Gastroesophageal sphincter (tissue), 4 donors: ENCODE measurements around the gene WDR18. TPM values are rescaled to one million over a fixed set of nuclear protein-coding genes. Genes with fewer than 3 reads are reported as not detected.

Source experiments
- ATAC-seq: fragments of 150-250 bp; one replicate; pipeline ENCODE4 v1.9.1; 2016; ENCODE audit warnings: mild to moderate bottlenecking, moderate library complexity
- H3K27ac ChIP-seq, 4 donors: fragments of 200-600 bp; sonication (generic) in 3 of 4; 1 replicate in 3 of 4; 2 replicates in 1 of 4; pipeline ENCODE4 v1.5.1; 2016 to 2019
- H3K27me3 ChIP-seq: fragments of 200-600 bp; sonication (generic); one replicate; pipeline ENCODE4 v1.5.1; 2019
- H3K36me3 ChIP-seq, 2 donors: fragments of 200-600 bp; sonication (generic); one replicate each; pipeline ENCODE4 v1.5.1; 2019; ENCODE audit warnings: control low read depth in 1 of 2
- H3K4me1 ChIP-seq, 3 donors: fragments of 200-600 bp; sonication (generic); 1 replicate in 2 of 3; 2 replicates in 1 of 3; pipeline ENCODE4 v1.5.1; 2016 to 2019; ENCODE audit warnings: control low read depth in 2 of 3
- H3K4me3 ChIP-seq, 2 donors: fragments of 200-600 bp; sonication (generic); one replicate each; pipeline ENCODE4 v1.5.1; 2019; ENCODE audit warnings: mild to moderate bottlenecking in 1 of 2, moderate library complexity in 1 of 2
- H3K9me3 ChIP-seq, 3 donors: fragments of 200-600 bp; sonication (generic); one replicate each; pipeline ENCODE4 v1.5.1; 2017 to 2019; ENCODE audit warnings: control low read depth in 2 of 3
- EP300 ChIP-seq: sonication (generic); formaldehyde crosslinking; IDR thresholded peaks from one replicate; pipeline ENCODE4 v1.6.1; 2017; ENCODE audit warnings: antibody characterized with exemption, mild to moderate bottlenecking
- POLR2A ChIP-seq, 2 donors: fragments of 450-650 bp; IDR thresholded peaks; one replicate each; pipeline ENCODE4 v1.6.1; 2017; ENCODE audit warnings: antibody characterized with exemption in 2 of 2, mild to moderate bottlenecking in 2 of 2, moderate library complexity in 1 of 2
- POLR2AphosphoS5 ChIP-seq: sonication (generic); formaldehyde crosslinking; IDR thresholded peaks from one replicate; pipeline ENCODE4 v1.6.1; 2017; ENCODE audit warnings: antibody characterized with exemption
- WGBS, 2 donors: methylation state at CpG; one replicate each; pipeline ENCODE4 v1.1.5; 2018; ENCODE audit warnings: low coverage in 1 of 2; 5-methylcytosine and 5-hydroxymethylcytosine counted together
- total RNA-seq, 4 donors: library from RNA; depleted of rRNA; stranded (reverse); fragments of >200 nt; gene quantifications; one replicate each; pipeline ENCODE4 v1.1.0, GENCODE V29; 2016
- TF ChIP-seq, protein P1 (sequence below), 4 experiments: fragments of 200-600 bp in 2 of 4; fragments of 450-650 bp in 2 of 4; sonication (generic) in 1 of 4; IDR thresholded peaks; one replicate each; pipeline ENCODE4 v1.5.1; 2017 to 2019; ENCODE audit warnings: antibody characterized with exemption in 4 of 4, mild to moderate bottlenecking in 2 of 4, moderate library complexity in 2 of 4

WDR18 gene
- total RNA-seq, 4 donors from 2014 or later = 7.2 to 43.9 (median 20.1) TPM

GRCh38 chr19:963486-963951 lies 20.6 kb upstream of the WDR18 start:
- peaks cover 0 to 69% of the 10 kb centered on the region in 2 donors for H3K36me3 ChIP-seq
- ATAC-seq = no peak
- 50 to 93% methylated on average over 2 to 3 of the region's 11 CpGs for WGBS, 2 donors
- H3K27me3 ChIP-seq = no peaks in the 10 kb centered on the region
- H3K4me3 ChIP-seq = no peak overlapping the region
- H3K9me3 ChIP-seq = no peaks in the 10 kb centered on the region
- no peaks in the 10 kb centered on the region for H3K4me1 ChIP-seq
- no peak overlapping the region for H3K27ac ChIP-seq
- TF ChIP-seq, protein P1, sequence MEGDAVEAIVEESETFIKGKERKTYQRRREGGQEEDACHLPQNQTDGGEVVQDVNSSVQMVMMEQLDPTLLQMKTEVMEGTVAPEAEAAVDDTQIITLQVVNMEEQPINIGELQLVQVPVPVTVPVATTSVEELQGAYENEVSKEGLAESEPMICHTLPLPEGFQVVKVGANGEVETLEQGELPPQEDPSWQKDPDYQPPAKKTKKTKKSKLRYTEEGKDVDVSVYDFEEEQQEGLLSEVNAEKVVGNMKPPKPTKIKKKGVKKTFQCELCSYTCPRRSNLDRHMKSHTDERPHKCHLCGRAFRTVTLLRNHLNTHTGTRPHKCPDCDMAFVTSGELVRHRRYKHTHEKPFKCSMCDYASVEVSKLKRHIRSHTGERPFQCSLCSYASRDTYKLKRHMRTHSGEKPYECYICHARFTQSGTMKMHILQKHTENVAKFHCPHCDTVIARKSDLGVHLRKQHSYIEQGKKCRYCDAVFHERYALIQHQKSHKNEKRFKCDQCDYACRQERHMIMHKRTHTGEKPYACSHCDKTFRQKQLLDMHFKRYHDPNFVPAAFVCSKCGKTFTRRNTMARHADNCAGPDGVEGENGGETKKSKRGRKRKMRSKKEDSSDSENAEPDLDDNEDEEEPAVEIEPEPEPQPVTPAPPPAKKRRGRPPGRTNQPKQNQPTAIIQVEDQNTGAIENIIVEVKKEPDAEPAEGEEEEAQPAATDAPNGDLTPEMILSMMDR (IDR thresholded peaks at IDR 0.05) = no peak
- TF ChIP-seq POLR2A (IDR thresholded peaks at IDR 0.05) (no peak), EP300 (no peak), POLR2AphosphoS5 (no peak)

DNA sequence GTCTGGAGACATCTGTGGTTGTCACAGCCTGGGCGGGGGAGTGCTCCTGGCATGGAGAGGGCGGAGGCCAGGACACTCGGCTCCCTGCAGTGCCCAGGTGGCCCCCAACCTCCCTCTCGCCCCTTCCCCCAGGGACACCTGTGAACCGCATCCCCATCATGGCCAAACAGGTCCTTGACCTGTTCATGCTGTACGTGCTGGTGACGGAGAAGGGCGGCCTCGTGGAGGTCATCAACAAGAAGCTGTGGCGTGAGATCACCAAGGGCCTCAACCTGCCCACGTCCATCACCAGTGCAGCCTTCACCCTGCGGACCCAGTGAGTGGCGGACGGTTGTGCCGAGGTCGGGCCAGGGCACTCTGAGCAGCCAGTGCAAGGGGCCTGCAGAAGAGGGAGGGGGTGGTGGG lies 20.0 kb upstream of the WDR18 start:
- Histone ChIP-seq H3K9me3 (no peaks in the 10 kb centered on the region), H3K36me3 (peaks cover 0 to 71% of the 10 kb centered on the region in 2 donors), H3K4me3 (no peak overlapping the region), H3K27ac (no peak overlapping the region), H3K27me3 (no peaks in the 10 kb centered on the region), H3K4me1 (no peaks in the 10 kb centered on the region)
- WGBS, 2 donors = no CpG with 5 or more reads among the region's 16 CpGs
- TF ChIP-seq, protein P1 (IDR thresholded peaks at IDR 0.05) = no peak
- TF ChIP-seq POLR2A (IDR thresholded peaks at IDR 0.05) (no peak), EP300 (no peak), POLR2AphosphoS5 (no peak)
- no peak for ATAC-seq

DNA sequence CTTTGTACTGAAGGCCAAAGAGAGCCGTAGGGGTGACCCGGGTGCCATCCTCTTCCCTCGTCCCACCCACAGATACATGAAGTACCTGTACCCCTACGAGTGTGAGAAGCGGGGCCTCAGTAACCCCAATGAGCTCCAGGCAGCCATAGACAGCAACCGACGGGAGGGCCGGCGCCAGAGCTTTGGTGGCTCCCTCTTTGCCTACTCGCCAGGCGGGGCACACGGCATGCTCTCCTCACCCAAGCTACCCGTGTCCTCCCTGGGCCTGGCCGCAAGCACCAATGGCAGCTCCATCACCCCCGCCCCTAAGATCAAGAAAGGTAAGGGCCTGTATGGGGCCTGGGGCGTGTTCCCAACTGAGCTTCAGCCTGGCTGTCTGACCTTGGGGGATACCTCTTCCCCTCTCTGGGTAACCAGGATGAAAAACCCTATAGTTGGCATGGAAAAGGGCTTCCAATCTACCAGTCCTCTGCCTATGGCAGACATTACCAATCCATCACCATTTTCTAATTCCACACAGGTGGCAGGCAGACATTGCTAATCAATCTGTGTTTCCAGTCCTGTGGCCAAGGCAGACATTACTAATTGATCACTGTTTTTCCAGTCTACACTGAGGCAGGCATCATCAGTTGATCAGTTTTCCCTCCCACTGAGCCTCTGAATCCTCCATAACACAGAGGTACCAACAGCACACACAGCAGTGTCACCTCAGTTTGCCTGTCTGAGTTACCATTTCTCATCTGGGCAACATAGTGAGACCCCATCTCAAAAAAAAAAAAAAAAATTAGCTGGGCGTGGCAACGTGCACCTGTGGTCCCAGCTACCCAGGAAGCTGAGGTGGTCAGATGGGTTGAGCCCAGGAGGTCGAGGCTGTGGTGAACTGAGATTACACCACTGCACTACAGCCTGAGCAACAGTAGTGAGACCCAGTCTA lies 19.1 kb upstream of the WDR18 start:
- WGBS, 2 donors = 96% methylated on average over 13 of the region's 19 CpGs; no CpG with 5 or more reads in 1 of the 2 donors
- Histone ChIP-seq H3K36me3 (peaks cover 0 to 72% of the 10 kb centered on the region in 2 donors), H3K4me3 (no peak overlapping the region)

DNA sequence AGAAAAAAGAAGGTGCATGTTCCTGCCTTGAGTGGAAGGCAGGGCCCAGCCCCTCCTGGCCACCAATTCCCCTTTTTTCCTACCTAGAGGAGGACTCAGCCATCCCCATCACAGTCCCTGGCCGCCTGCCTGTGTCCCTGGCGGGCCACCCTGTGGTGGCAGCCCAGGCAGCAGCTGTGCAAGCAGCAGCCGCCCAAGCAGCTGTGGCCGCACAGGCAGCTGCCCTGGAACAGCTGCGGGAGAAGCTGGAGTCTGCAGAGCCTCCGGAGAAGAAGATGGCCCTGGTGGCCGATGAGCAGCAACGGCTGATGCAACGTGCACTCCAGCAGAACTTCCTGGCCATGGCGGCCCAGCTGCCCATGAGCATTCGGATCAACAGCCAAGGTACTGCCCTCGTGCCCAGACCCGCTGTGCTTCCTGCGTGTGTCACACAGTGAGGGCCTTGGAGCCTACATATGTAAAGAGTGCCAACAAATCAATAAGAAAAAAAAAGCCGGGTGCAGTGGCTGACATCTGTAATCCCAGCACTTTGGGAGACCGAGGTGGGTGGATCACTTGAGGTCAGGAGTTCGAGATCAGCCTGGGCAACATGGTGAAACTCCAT lies 17.6 kb upstream of the WDR18 start:
- Histone ChIP-seq H3K9me3 (peaks cover 0 to 12% (median 0%) of the 10 kb centered on the region in 3 donors), H3K4me3 (no peak overlapping the region), H3K4me1 (no peaks in the 10 kb centered on the region), H3K36me3 (peaks cover 0 to 73% of the 10 kb centered on the region in 2 donors), H3K27me3 (no peaks in the 10 kb centered on the region), H3K27ac (no peak overlapping the region)
- 90% methylated on average over 11 of the region's 17 CpGs; no CpG with 5 or more reads in 1 of the 2 donors for WGBS, 2 donors
- ATAC-seq = no peak
- TF ChIP-seq EP300 = no peak
- no peak for TF ChIP-seq POLR2A (IDR thresholded peaks at IDR 0.05)
- TF ChIP-seq, protein P1 (IDR thresholded peaks at IDR 0.05) = no peak
- TF ChIP-seq POLR2AphosphoS5 = no peak

More for the DNA sequence above, 19.1 kb upstream of the WDR18 start:
- Histone ChIP-seq H3K27me3 (no peaks in the 10 kb centered on the region), H3K9me3 (no peaks in the 10 kb centered on the region), H3K4me1 (no peaks in the 10 kb centered on the region), H3K27ac (no peak overlapping the region)
- TF ChIP-seq POLR2AphosphoS5 = no peak
- ATAC-seq = no peak

DNA sequence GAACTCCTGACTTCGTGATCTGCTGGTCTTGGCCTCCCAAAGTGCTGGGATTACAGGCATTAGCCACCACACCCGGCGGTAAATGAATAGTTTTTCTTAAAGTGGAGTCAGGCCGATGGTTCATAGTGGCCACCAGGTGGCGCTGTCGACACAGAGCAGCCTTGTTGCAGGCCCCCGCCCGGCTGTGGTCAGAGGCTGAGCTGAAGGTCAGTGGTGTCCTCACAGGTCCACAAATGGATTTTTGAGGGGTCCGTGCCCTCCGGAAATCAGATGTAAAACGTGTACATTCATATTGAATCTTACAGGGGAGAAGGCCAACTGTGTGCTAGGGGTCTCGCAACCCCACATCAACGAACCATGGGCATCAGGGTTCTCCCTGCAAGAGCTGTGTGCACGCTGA lies 13.4 kb upstream of the WDR18 start:
- Histone ChIP-seq H3K36me3 (peaks cover 0 to 64% of the 10 kb centered on the region in 2 donors), H3K9me3 (peaks cover 0 to 12% (median 0%) of the 10 kb centered on the region in 3 donors), H3K4me1 (no peaks in the 10 kb centered on the region), H3K4me3 (no peak overlapping the region), H3K27ac (no peak overlapping the region), H3K27me3 (no peaks in the 10 kb centered on the region)
- WGBS, 2 donors = 89% methylated on average over 3 of the region's 14 CpGs; no CpG with 5 or more reads in 1 of the 2 donors
- TF ChIP-seq POLR2AphosphoS5 = no peak
- no peak for TF ChIP-seq EP300
- TF ChIP-seq POLR2A (IDR thresholded peaks at IDR 0.05) = no peak
- TF ChIP-seq, protein P1 (IDR thresholded peaks at IDR 0.05) = peak in 2 of 4 experiments; percentile 9 to 27
- ATAC-seq = no peak
